ENCODE measurements around the gene LYPD4. TPM values are rescaled to one million over a fixed set of nuclear protein-coding genes. Genes with fewer than 3 reads are reported as not detected.
A peak's percentile ranks its signal among the peaks of the same experiment; 100 is the strongest.

The LYPD4 gene, protein sequence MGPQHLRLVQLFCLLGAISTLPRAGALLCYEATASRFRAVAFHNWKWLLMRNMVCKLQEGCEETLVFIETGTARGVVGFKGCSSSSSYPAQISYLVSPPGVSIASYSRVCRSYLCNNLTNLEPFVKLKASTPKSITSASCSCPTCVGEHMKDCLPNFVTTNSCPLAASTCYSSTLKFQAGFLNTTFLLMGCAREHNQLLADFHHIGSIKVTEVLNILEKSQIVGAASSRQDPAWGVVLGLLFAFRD
- total RNA-seq (2014; rRNA removed) (not detected in 2 replicates), Bru-seq, nascent RNA (not detected), BruChase-seq, experiment 1, labeled RNA remaining after a 6-hour chase (not detected), BruChase-seq, experiment 2, labeled RNA remaining after a 2-hour chase (not detected)
- long read RNA-seq = 0 reads

DNA sequence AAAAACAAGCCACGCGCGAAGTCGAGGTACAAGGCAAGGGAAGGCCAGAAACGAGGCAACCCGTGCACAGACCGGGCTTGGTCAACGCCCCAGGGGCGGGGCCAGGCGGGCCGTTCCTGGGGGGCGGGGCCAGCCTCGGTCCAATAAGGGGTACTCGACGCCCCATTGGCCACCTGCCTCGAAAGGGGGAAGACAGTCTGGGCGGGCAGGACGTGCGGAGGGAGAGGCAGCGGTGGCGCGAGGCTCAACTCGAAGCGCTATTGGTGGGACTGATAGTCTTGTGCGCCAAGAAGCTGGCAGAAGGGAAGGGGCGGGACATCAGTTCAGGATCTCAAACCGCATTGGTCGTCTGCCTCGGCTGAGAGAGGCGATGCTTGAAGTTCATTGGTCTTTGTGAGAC, at the start of gene LYPD4:
TSS of gene LYPD4 (minus strand) at position 83 of the 400 bp plus-strand sequence. CDS start 5,398 bp downstream, outside the sequence.
- H3K9me3 ChIP-seq (ENCODE audit: low read length) = no peaks in the 10 kb centered on the region
- no peaks in the 10 kb centered on the region for H3K27me3 ChIP-seq (ENCODE audit: low read length)
- ChIA-PET POLR2A (ENCODE audit: unreplicated experiment) (no interaction called here), CTCF (no interaction called here)
- H3F3A ChIP-seq (ENCODE audit: low read length, unreplicated experiment) = no peaks in the 10 kb centered on the region
- no peak within 1 kb of the TSS for H2AFZ ChIP-seq (ENCODE audit: low read length)
- DNase-seq (no peak), ATAC-seq (no peak)
- intact Hi-C loops (cut with micrococcal nuclease) = no loop called here
- H3K9me2 ChIP-seq (replicated peaks; ENCODE audit: low read length) = no peaks in the 10 kb centered on the region
- no peaks in the 10 kb centered on the region for H3K4me1 ChIP-seq (ENCODE audit: insufficient read depth, low read length)
- TF ChIP-seq EZH2phosphoT487 (IDR thresholded peaks at IDR 0.05; ENCODE audit: borderline replicate concordance, low read length) (no peak), CTCF (conservative IDR thresholded peaks at IDR 0.05; ENCODE audit: low read depth, low read length) (no peak), EZH2 (IDR thresholded peaks at IDR 0.05; ENCODE audit: low read length, unreplicated experiment) (no peak)
- no TSS peak for BruUV-seq (replicated peaks)
- no peak within 1 kb of the TSS for H3K4me3 ChIP-seq (ENCODE audit: low read length)
- no peaks in the 10 kb centered on the region for H4K20me1 ChIP-seq (ENCODE audit: low read length)
- no peak within 1 kb of the TSS for H3K4me2 ChIP-seq (ENCODE audit: low read length)
- H3K36me3 ChIP-seq (ENCODE audit: low read depth, low read length) = no peaks in the 10 kb centered on the region
- no peaks in the 10 kb centered on the region for H3K79me2 ChIP-seq (ENCODE audit: low read length)
- H3K9ac ChIP-seq (ENCODE audit: low read length) = no peak within 1 kb of the TSS
- no peak within 1 kb of the TSS for H3K27ac ChIP-seq (ENCODE audit: low read length)

DNA sequence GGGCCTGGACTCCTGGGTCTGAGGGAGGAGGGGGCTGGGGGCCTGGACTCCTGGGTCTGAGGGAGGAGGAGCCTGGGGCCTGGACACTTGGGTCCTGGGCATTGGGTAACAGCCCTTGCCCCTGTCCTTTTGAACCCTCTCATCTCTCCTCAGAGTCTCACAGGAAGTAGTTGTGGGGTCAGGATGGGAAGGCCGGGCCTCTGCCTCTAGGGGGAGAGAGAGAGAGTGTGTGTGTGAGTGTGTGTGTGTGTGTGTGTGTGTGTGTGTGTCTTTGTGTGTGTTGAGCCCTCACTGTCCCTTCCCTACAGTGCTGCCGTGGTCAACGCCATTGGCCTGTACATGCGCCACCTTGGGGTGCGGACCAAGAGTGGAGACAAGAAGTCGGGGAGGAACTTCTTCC, 49.4 kb upstream of the LYPD4 start:
- POLR2A ChIA-PET (ENCODE audit: unreplicated experiment) = no interaction called here
- intact Hi-C loops (cut with micrococcal nuclease) = no loop called here
- Histone ChIP-seq H3K4me1 (ENCODE audit: insufficient read depth, low read length) (no peaks in the 10 kb centered on the region), H3K9me3 (ENCODE audit: low read length) (no peaks in the 10 kb centered on the region), H3K36me3 (ENCODE audit: low read depth, low read length) (peaks cover 6% of the 10 kb centered on the region), H3K27ac (ENCODE audit: low read length) (no peak overlapping the region), H3K27me3 (ENCODE audit: low read length) (no peaks in the 10 kb centered on the region), H3F3A (ENCODE audit: low read length, unreplicated experiment) (no peaks in the 10 kb centered on the region), H3K4me2 (ENCODE audit: low read length) (no peak overlapping the region), H3K9me2 (replicated peaks; ENCODE audit: low read length) (no peaks in the 10 kb centered on the region), H2AFZ (ENCODE audit: low read length) (no peak overlapping the region), H3K9ac (ENCODE audit: low read length) (no peak overlapping the region), H3K4me3 (ENCODE audit: low read length) (no peak overlapping the region), H3K79me2 (ENCODE audit: low read length) (peaks cover under 1% of the 10 kb centered on the region; the same call in 1 of the 2 replicates), H4K20me1 (ENCODE audit: low read length) (no peaks in the 10 kb centered on the region)
- BruUV-seq (replicated peaks) = no TSS peak
- no peak for TF ChIP-seq EZH2 (IDR thresholded peaks at IDR 0.05; ENCODE audit: low read length, unreplicated experiment)
- no peak; the same call in 1 of the 2 replicates for TF ChIP-seq CTCF (conservative IDR thresholded peaks at IDR 0.05; ENCODE audit: low read depth, low read length)
- TF ChIP-seq EZH2phosphoT487 (IDR thresholded peaks at IDR 0.05; ENCODE audit: borderline replicate concordance, low read length) = no peak
- CTCF ChIA-PET = no interaction called here
- no peak for DNase-seq
- peak; percentile 24; the same call in 1 of the 2 replicates for ATAC-seq
